Kidney epithelial cell (primary cell): ENCODE measurements around the gene LCN1. TPM values are rescaled to one million over a fixed set of nuclear protein-coding genes. Genes with fewer than 3 reads are reported as not detected.

ENCODE experiments used
- DNase-seq: peaks from one replicate; pipeline ENCODE4 v3.0.0-alpha.2; 2010; ENCODE audit warnings: low read depth
- H3K27me3 ChIP-seq: 2 replicates; pipeline ENCODE4 v1.6.0; 2011; ENCODE audit warnings: low read length; ENCODE audit not compliant: control insufficient read depth, insufficient read depth
- H3K36me3 ChIP-seq: 2 replicates; pipeline ENCODE4 v1.5.1; 2011; ENCODE audit warnings: low read length; ENCODE audit not compliant: control insufficient read depth, insufficient read depth
- H3K4me3 ChIP-seq: 2 replicates; pipeline ENCODE4 v1.5.1; 2011; ENCODE audit warnings: low read depth, mild to moderate bottlenecking, control low read depth, low read length
- CTCF ChIP-seq: IDR thresholded peaks from 2 replicates; pipeline ENCODE4 v1.5.1; 2011; ENCODE audit warnings: mild to moderate bottlenecking, moderate library complexity, low read length, control low read depth, inconsistent platforms; ENCODE audit not compliant: insufficient read depth, poor library complexity, severe bottlenecking
- total RNA-seq: library from RNA; depleted of rRNA; stranded (reverse); fragments of >200 nt; gene quantifications from 2 replicates; pipeline ENCODE4 v1.2.3, GENCODE V29; 2015

The LCN1 gene
- total RNA-seq, 1 donor from 2014 or later: not detected

- H3K27me3 ChIP-seq: no peaks in the 10 kb centered on the region
- no peaks in the 10 kb centered on the region for H3K36me3 ChIP-seq
- DNase-seq: no peak
- TF ChIP-seq CTCF: no peak
- H3K4me3 ChIP-seq: no peak overlapping the region
Measured at GRCh38 chr9:135482015-135482754, 39.1 kb upstream of the LCN1 start.

- H3K27me3 ChIP-seq: no peaks in the 10 kb centered on the region
- H3K4me3 ChIP-seq: no peak overlapping the region
- DNase-seq: no peak
- no peak for TF ChIP-seq CTCF
- no peaks in the 10 kb centered on the region for H3K36me3 ChIP-seq
Measured at GRCh38 chr9:135484460-135485277, 36.6 kb upstream of the LCN1 start.

- no peak for TF ChIP-seq CTCF
- no peaks in the 10 kb centered on the region for H3K36me3 ChIP-seq
- DNase-seq: no peak
- H3K27me3 ChIP-seq: no peaks in the 10 kb centered on the region
- H3K4me3 ChIP-seq: no peak overlapping the region
Measured at GRCh38 chr9:135485385-135485784, 35.9 kb upstream of the LCN1 start.

GRCh38 chr9:135485832-135486231 is 35.4 kb upstream of the LCN1 start:
- no peaks in the 10 kb centered on the region for H3K27me3 ChIP-seq
- H3K36me3 ChIP-seq: no peaks in the 10 kb centered on the region
- no peak for DNase-seq

GRCh38 chr9:135486267-135487065 is 34.8 kb upstream of the LCN1 start:
- Histone ChIP-seq H3K4me3 (no peak overlapping the region), H3K27me3 (no peaks in the 10 kb centered on the region), H3K36me3 (no peaks in the 10 kb centered on the region)
- no peak for DNase-seq
- no peak for TF ChIP-seq CTCF

More at GRCh38 chr9:135485832-135486231, 35.4 kb upstream of the LCN1 start:
- TF ChIP-seq CTCF: no peak
- H3K4me3 ChIP-seq: no peak overlapping the region
